ENCODE results near the gene SPAG16. TPM values are rescaled to one million over a fixed set of nuclear protein-coding genes. Genes with fewer than 3 reads are reported as not detected.

Gene SPAG16
- total RNA-seq, 4 donors from 2014 or later = 1.1 to 8.8 (median 6.3) TPM

GRCh38 chr2:213420828-213421385 is 136.6 kb downstream of the SPAG16 start:
- Histone ChIP-seq H3K4me1 (no peaks in the 10 kb centered on the region), H3K36me3 (no peaks in the 10 kb centered on the region), H3K4me3 (no peak overlapping the region), H3K9me3 (no peaks in the 10 kb centered on the region), H3K27me3 (no peaks in the 10 kb centered on the region), H3K27ac (no peak overlapping the region)
- no peak for TF ChIP-seq POLR2A (IDR thresholded peaks at IDR 0.05)
- TF ChIP-seq, protein P1, sequence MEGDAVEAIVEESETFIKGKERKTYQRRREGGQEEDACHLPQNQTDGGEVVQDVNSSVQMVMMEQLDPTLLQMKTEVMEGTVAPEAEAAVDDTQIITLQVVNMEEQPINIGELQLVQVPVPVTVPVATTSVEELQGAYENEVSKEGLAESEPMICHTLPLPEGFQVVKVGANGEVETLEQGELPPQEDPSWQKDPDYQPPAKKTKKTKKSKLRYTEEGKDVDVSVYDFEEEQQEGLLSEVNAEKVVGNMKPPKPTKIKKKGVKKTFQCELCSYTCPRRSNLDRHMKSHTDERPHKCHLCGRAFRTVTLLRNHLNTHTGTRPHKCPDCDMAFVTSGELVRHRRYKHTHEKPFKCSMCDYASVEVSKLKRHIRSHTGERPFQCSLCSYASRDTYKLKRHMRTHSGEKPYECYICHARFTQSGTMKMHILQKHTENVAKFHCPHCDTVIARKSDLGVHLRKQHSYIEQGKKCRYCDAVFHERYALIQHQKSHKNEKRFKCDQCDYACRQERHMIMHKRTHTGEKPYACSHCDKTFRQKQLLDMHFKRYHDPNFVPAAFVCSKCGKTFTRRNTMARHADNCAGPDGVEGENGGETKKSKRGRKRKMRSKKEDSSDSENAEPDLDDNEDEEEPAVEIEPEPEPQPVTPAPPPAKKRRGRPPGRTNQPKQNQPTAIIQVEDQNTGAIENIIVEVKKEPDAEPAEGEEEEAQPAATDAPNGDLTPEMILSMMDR (IDR thresholded peaks at IDR 0.05 in 4 of 5, conservative IDR thresholded peaks at IDR 0.05 in 1 of 5) = no peak
- ATAC-seq (no peak), DNase-seq (no peak)
- in situ Hi-C loops (cut with MboI; ENCODE audit: low sequenced_read_pairs in 4 of 4) = no loop called here
- intact Hi-C loops (cut with DNase I; ENCODE audit: low total_unique reads) = no loop called here

GRCh38 chr2:213422211-213422610 is 137.9 kb downstream of the SPAG16 start:
- H3K9me3 ChIP-seq = no peaks in the 10 kb centered on the region
- no peak for TF ChIP-seq POLR2A (IDR thresholded peaks at IDR 0.05)
- TF ChIP-seq, protein P1 (IDR thresholded peaks at IDR 0.05 in 4 of 5, conservative IDR thresholded peaks at IDR 0.05 in 1 of 5) = no peak
- intact Hi-C loops (cut with DNase I; ENCODE audit: low total_unique reads) = no loop called here

DNA sequence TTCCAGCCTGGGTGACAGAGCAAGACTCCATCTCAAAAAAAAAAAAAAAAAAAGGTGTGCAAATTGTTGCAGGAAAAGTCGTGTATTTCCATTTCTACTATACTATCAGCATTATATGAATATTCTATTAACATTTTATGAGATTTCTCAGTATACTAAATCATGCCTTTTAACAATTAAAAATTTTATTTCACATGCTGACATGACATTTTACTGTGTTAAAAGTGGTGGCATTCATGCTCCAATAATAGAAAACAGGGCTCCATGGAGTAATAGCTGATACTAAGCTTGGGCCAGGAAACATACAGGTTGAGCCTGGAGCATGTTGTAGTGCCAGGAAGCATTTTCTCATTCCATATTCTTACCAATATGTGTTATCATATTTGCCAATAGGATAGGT is 141.4 kb downstream of the SPAG16 start:
- intact Hi-C loops (cut with DNase I; ENCODE audit: low total_unique reads) = no loop called here

More at GRCh38 chr2:213422211-213422610, 137.9 kb downstream of the SPAG16 start:
- H3K27ac ChIP-seq = no peak overlapping the region
- in situ Hi-C loops (cut with MboI; ENCODE audit: low sequenced_read_pairs in 4 of 4) = no loop called here
- H3K4me1 ChIP-seq = no peaks in the 10 kb centered on the region
- ATAC-seq (no peak), DNase-seq (no peak)
- H3K4me3 ChIP-seq = no peak overlapping the region
- H3K27me3 ChIP-seq = no peaks in the 10 kb centered on the region
- no peaks in the 10 kb centered on the region for H3K36me3 ChIP-seq

DNA sequence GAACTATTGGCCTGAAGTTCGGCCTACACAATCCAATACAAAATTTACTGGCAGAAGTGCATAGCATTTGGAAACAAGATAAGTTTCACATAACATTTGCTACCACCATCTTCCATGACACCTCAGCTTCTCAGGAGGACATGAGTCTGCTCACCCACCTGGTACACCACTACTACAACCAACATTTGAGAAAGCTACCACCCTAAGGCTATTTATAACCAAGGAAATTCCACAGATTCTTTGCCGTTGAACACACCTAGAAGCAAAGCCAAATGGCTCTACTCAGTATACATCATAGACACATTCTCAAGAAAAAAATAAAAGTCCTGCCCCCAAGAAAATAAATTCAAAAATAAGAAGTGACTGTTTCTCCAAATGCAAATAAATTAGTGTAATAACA is 145.3 kb downstream of the SPAG16 start:
- no peak overlapping the region for H3K27ac ChIP-seq
- H3K4me1 ChIP-seq = no peaks in the 10 kb centered on the region
- no peaks in the 10 kb centered on the region for H3K36me3 ChIP-seq
- H3K27me3 ChIP-seq = no peaks in the 10 kb centered on the region
- no peak for DNase-seq
- in situ Hi-C loops (cut with MboI; ENCODE audit: low sequenced_read_pairs in 4 of 4) = no loop called here
- no peak overlapping the region for H3K4me3 ChIP-seq
- no peak for ATAC-seq
- TF ChIP-seq, protein P1 (IDR thresholded peaks at IDR 0.05 in 4 of 5, conservative IDR thresholded peaks at IDR 0.05 in 1 of 5) = no peak
- TF ChIP-seq POLR2A (IDR thresholded peaks at IDR 0.05) = no peak
- intact Hi-C loops (cut with DNase I; ENCODE audit: low total_unique reads) = no loop called here
- H3K9me3 ChIP-seq = peaks cover 0 to 7% (median 0%) of the 10 kb centered on the region in 3 donors

More for the DNA sequence above, 141.4 kb downstream of the SPAG16 start:
- no peaks in the 10 kb centered on the region for H3K4me1 ChIP-seq
- peaks cover 0 to under 1% (median 0%) of the 10 kb centered on the region in 3 donors for H3K9me3 ChIP-seq
- no peak overlapping the region for H3K27ac ChIP-seq
- no peak for ATAC-seq
- H3K27me3 ChIP-seq = no peaks in the 10 kb centered on the region
- H3K4me3 ChIP-seq = no peak overlapping the region
- in situ Hi-C loops (cut with MboI; ENCODE audit: low sequenced_read_pairs in 4 of 4) = no loop called here
- TF ChIP-seq, protein P1 (IDR thresholded peaks at IDR 0.05 in 4 of 5, conservative IDR thresholded peaks at IDR 0.05 in 1 of 5) = no peak
- no peak for TF ChIP-seq POLR2A (IDR thresholded peaks at IDR 0.05)
- DNase-seq = no peak
- H3K36me3 ChIP-seq = no peaks in the 10 kb centered on the region

- H3K27ac ChIP-seq = no peak overlapping the region
- ATAC-seq (no peak), DNase-seq (no peak)
- intact Hi-C loops (cut with DNase I; ENCODE audit: low total_unique reads) = no loop called here
- no peak for TF ChIP-seq POLR2A (IDR thresholded peaks at IDR 0.05)
- TF ChIP-seq, protein P1 (IDR thresholded peaks at IDR 0.05 in 4 of 5, conservative IDR thresholded peaks at IDR 0.05 in 1 of 5) = no peak
- H3K4me3 ChIP-seq = no peak overlapping the region
- H3K4me1 ChIP-seq = no peaks in the 10 kb centered on the region
- H3K9me3 ChIP-seq = no peaks in the 10 kb centered on the region
- in situ Hi-C loops (cut with MboI; ENCODE audit: low sequenced_read_pairs in 4 of 4) = no loop called here
- no peaks in the 10 kb centered on the region for H3K36me3 ChIP-seq
- H3K27me3 ChIP-seq = no peaks in the 10 kb centered on the region
These were observed 159.7 kb downstream of the SPAG16 start for GRCh38 chr2:213443921-213444320.
